Measurements from ENCODE around the gene SRSF7. TPM values are rescaled to one million over a fixed set of nuclear protein-coding genes. Genes with fewer than 3 reads are reported as not detected.

The SRSF7 gene
- total and polyA plus RNA-seq, 12 donors = 39.8 to 248 (median 106) TPM

DNA sequence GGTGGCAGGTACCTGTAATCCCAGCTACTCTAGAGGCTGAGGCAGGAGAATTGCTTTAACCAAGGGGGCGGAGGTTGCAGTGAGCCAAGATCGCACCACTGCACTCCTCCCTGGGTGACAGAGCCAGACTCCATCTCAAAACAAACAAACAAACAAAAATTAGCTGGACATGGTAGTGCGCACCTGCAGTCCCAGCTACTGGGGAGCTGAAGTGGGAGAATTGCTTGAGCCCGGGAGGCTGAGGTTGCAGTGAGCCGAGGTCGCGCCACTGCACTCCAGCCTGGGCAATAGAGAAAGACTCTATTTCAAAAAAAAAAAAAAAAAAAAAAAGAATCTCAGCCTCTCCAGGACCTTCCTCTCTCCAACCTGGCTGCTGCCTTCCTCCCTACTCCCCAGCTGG lies 20.1 kb downstream of the SRSF7 start:
- 94 to 98% (median 97%) methylated on average over 7 of the region's 7 CpGs for WGBS, 4 donors
- H3K27me3 ChIP-seq = no peaks in the 10 kb centered on the region
- DNase-seq = peak in 3 of 7 donors; percentile 10 to 20 (median 14)
- H3K4me3 ChIP-seq = no peak overlapping the region
- TF ChIP-seq POLR2A (IDR thresholded peaks at IDR 0.05) = no peak
- peaks cover 0 to 47% of the 10 kb centered on the region in 2 donors for H3K36me3 ChIP-seq (replicated peaks in 1 of 2)
- H3K27ac ChIP-seq = no peak overlapping the region
- peaks cover 8 to 14% of the 10 kb centered on the region in 2 donors for H3K4me1 ChIP-seq (replicated peaks in 1 of 2)
- no peaks in the 10 kb centered on the region for H3K9me3 ChIP-seq (replicated peaks in 1 of 3)
- intact Hi-C loops (cut with DNase I) = loop anchor here in 1 of 2 donors (5.0 to 10.0 kb wide), 3 partner anchors 149 to 416 kb away; no protein-coding TSS in a partner anchor

GRCh38 chr2:38728694-38729093 lies 22.5 kb downstream of the SRSF7 start:
- 0 to 94% (median 54%) methylated on average over 2 of the region's 2 CpGs for WGBS, 4 donors

GRCh38 chr2:38727661-38728060 lies 23.5 kb downstream of the SRSF7 start:
- H3K27me3 ChIP-seq = no peaks in the 10 kb centered on the region
- no peak for TF ChIP-seq POLR2A (IDR thresholded peaks at IDR 0.05)
- no peak for TF ChIP-seq CTCF (IDR thresholded peaks at IDR 0.05)
- 67 to 93% (median 75%) methylated on average over 1 of the region's 1 CpG for WGBS, 4 donors
- no peak overlapping the region for H3K27ac ChIP-seq
- intact Hi-C loops (cut with DNase I) = no loop called here
- H3K4me3 ChIP-seq = no peak overlapping the region
- peaks cover 3 to 8% of the 10 kb centered on the region in 2 donors for H3K4me1 ChIP-seq (replicated peaks in 1 of 2)
- no peaks in the 10 kb centered on the region for H3K9me3 ChIP-seq (replicated peaks in 1 of 3)
- DNase-seq = no peak
- peaks cover 0 to 36% of the 10 kb centered on the region in 2 donors for H3K36me3 ChIP-seq (replicated peaks in 1 of 2)

More at GRCh38 chr2:38728694-38729093, 22.5 kb downstream of the SRSF7 start:
- Histone ChIP-seq H3K4me3 (no peak overlapping the region), H3K4me1 (replicated peaks in 1 of 2) (peaks cover 0 to 4% of the 10 kb centered on the region in 2 donors), H3K36me3 (replicated peaks in 1 of 2) (peaks cover 0 to 44% of the 10 kb centered on the region in 2 donors), H3K27me3 (no peaks in the 10 kb centered on the region), H3K27ac (no peak overlapping the region), H3K9me3 (replicated peaks in 1 of 3) (no peaks in the 10 kb centered on the region)
- no peak for DNase-seq
- intact Hi-C loops (cut with DNase I) = no loop called here
- TF ChIP-seq POLR2A (IDR thresholded peaks at IDR 0.05) (no peak), CTCF (IDR thresholded peaks at IDR 0.05) (no peak)

- 69 to 89% (median 82%) methylated on average over 6 to 7 of the region's 7 CpGs for WGBS, 4 donors
- Histone ChIP-seq H3K4me1 (replicated peaks in 1 of 2) (peaks cover 16 to 31% of the 10 kb centered on the region in 2 donors), H3K27me3 (no peaks in the 10 kb centered on the region), H3K9me3 (replicated peaks in 1 of 3) (no peaks in the 10 kb centered on the region), H3K4me3 (no peak overlapping the region), H3K36me3 (replicated peaks in 1 of 2) (peaks cover 0 to 4% of the 10 kb centered on the region in 2 donors), H3K27ac (no peak overlapping the region)
- TF ChIP-seq POLR2A (IDR thresholded peaks at IDR 0.05) (no peak), CTCF (IDR thresholded peaks at IDR 0.05) (no peak)
- DNase-seq = peak in 2 of 7 donors; percentile 14 to 35
- intact Hi-C loops (cut with DNase I) = loop anchor here in 1 of 2 donors (5.0 kb wide), 1 partner anchor 51 kb away; no protein-coding TSS in a partner anchor
Observed at GRCh38 chr2:38723173-38723572, 28.0 kb downstream of the SRSF7 start.
